Occipital lobe (tissue), 2 donors: ENCODE results near the gene SAE1. TPM values are rescaled to one million over a fixed set of nuclear protein-coding genes. Genes with fewer than 3 reads are reported as not detected.

Experiments used
- DNase-seq: peaks from one replicate; lab custom pipeline; 2025; lab: John Stamatoyannopoulos, UW
- total RNA-seq: library from RNA; depleted of rRNA; stranded (reverse); fragments of >200 nt; gene quantifications from one replicate; pipeline ENCODE4 v1.2.3, GENCODE V29; 2014

Gene SAE1
- total RNA-seq, 1 donor from 2014 or later = 76.3 TPM

GRCh38 chr19:47158879-47159503 lies 28.4 kb downstream of the SAE1 start:
- no peak for DNase-seq

- no peak for DNase-seq
Observed at GRCh38 chr19:47161876-47162489, 31.3 kb downstream of the SAE1 start.

DNA sequence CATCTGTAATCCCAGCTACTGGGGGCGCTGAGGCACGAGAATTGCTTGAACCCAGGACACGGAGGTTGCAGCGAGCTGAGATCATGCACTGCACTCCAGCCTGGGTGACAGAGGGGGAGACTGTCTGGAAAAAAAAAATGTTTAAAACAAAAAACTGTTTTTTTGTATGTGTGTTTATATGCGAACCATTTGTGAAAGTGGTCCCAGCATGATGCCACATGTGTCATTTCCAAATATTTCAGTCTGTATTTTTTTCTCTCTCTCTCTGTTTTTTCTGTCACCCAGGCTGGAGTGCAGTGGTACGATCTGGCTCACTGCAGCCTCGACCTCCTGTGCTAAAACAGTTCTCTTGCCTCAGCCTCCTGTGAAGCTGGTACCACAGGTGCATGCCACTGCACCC lies 37.4 kb downstream of the SAE1 start:
- DNase-seq = no peak

DNA sequence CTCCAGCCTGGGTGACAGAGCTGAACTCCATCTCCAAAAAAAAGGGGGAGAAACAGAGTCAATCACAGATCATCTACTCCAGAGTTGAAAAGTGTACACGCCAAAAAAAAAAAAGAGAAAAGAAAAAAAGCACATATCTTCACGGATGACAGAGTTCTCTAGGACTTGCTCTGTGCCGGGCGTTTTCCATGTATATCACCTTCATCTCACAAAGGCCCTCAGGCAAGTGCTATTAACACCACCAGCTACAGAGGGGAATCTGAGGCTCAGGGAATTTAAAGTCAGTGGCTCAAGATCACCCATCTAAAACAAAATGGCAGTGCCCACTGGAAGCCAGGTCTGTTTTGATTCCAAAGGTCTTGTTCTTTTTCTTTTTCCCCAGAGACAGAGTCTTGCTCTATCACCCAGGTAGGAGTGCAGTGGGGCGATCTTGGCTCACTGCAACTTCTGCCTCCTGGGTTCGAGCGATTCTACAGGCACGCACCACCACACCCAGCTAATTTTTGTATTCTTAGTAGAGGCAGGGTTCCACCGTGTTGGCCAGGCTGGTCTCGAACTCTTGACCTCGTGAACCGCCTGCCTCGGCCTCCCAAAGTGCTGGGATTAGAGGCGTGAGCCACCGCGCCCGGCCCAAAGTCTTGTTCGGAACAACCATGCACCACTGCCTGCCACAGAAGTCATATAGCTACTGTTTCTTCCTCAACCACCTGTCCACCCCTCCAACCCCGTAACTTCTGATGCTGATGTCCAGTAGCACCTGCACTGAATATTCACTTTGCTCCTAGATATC lies 42.2 kb downstream of the SAE1 start:
- no peak for DNase-seq

- no peak for DNase-seq
Observed at GRCh38 chr19:47176071-47176626, 45.5 kb downstream of the SAE1 start.

- DNase-seq = no peak
Observed at GRCh38 chr19:47176627-47177090, 46.0 kb downstream of the SAE1 start.

- no peak for DNase-seq
Observed at GRCh38 chr19:47179653-47180310, 49.1 kb downstream of the SAE1 start.

DNA sequence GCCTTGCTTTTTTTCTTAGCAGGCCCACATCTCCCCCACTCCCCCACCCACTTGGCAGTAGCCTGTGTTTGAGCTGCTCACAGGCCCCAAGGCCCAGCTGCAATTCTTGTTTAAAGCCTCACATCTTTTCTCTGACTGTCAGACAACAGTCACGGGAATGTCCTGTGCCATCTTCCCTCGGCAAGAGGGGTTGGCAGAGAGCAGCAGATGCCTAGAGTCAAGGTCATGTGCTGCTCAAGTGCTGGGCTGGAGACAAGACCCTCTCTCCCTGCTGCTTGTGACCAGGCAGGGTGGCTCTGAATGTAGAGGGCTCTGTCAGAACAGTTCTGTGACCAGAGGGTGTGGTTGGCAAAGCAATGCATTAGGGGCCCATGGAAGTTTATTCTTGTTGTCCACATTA lies 53.0 kb downstream of the SAE1 start:
- no peak for DNase-seq

DNA sequence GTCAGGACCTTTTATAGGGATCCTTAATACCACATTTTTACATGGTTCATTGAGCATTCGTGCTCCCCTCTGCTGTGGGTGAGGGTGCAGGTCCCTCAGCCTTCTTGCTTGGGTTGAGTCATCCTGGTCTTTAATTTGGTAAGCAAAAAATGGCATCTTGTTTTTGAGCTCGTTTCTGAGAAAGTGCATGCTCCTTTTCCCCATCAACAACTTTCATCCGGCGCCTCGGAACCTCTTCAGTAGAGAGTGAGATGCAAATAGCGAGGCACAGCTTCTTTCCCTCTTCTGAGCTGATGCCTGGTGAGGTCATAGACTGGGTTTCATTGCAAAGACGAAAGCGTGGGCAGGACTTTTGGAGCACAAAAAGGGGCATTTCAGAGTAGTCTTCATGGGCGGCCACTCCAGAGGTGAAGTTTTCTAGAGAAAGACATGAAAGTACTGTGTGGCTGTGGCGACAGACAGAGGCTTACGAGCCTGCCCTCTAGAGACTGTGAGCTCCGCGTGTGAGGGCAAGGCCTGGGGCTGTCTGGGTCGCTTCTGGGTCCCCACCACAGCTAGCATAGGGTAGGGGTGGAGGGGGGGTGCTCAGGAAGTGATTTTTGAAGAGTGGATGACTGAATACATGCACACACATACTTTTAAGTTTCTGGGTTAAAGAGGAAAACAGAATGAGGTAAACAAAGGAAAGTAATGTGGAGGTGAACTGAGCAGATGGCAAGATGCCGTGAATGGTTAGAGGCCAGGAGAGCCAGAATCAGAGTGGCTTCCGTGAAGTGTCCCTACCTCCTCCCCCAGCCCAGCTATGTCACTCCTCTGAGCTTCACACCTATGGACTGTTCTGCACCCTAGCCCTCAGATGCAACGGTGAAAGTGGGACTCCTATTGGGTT lies 56.1 kb downstream of the SAE1 start:
- no peak for DNase-seq

- no peak for DNase-seq
Observed at GRCh38 chr19:47187335-47187655, 56.7 kb downstream of the SAE1 start.

DNA sequence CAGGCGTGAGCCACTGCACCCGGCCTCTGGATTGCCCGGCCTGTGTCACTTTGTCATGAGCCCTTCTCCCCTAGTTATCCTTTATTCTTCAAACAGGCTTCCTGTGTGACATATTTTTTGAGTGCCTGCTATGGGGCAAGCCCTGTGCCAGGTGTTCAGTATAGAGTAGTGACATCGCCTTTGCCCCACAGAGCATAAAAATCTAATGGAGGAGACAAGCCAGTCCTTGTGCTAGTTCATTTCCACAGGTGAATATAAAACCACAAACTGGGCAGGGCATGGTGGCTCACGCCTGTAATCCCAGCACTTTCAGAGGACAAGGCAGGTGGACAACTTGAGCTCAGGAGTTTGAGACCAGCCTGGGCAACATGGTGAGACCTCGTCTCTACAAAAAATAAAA lies 57.2 kb downstream of the SAE1 start:
- DNase-seq = no peak

DNA sequence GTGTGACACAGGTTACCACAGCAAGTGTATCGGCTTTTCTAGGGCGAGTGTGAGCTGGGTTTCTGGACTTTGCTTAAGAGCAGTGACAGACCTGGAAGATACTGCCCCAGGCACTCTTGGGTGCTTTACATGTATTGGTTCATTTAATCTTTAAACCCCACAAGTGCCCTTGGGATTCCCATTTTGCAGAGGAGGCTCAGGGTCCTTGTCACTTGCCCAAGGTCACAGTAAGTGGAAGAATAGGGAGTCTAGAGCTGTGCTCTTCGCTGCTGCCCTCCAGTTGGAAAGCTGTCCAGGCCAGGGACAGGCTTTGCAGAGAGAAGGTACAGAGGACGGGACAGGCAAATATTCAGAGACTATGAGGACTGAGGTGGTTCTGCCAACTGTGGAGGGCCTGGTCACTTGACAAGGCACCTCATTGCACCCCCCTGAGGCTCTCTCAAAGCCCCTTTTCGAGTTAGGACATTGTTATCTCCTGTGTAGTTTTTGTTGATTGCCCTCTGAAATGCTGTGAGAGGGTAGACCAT lies 57.9 kb downstream of the SAE1 start:
- no peak for DNase-seq

GRCh38 chr19:47190167-47190727 lies 59.6 kb downstream of the SAE1 start:
- peak; percentile 28 for DNase-seq

GRCh38 chr19:47195434-47195833 lies 64.8 kb downstream of the SAE1 start:
- DNase-seq = no peak

DNA sequence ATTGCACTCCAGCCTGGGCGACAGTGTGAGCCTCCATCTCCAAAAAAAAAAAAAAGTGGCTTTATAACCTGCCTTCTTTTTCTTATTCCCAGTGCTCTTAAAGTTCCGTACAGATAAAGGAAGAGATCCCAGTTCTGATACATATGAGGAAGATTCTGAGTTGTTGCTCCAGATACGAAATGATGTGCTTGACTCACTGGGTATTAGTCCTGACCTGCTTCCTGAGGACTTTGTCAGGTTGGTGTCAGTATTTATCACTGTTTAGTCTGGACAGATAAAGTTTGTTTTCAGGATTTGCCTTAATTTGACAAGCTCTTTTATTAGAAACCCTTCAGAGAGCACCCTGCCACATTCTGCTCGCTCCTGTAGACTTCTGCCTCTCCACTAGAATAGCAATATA lies 66.5 kb downstream of the SAE1 start:
- DNase-seq = no peak

DNA sequence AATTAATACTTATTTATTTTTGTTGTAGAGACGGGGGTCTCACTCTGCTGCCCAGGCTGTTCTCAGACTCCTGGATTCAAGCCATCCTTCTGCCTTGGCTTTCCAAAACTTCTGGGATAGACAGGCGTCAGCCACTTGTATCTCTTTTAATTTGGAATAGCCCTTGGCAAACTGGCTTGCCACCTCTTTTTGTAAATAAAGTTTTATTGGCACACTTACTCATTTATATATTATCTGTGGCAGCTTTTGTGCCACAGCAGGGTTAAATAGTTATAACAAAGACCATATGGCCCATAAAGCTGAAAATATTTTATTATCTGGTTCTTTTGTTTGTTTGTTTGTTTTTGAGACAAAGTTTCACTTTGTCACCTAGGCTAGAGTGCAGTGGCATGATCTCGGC lies 69.9 kb downstream of the SAE1 start:
- no peak for DNase-seq

DNA sequence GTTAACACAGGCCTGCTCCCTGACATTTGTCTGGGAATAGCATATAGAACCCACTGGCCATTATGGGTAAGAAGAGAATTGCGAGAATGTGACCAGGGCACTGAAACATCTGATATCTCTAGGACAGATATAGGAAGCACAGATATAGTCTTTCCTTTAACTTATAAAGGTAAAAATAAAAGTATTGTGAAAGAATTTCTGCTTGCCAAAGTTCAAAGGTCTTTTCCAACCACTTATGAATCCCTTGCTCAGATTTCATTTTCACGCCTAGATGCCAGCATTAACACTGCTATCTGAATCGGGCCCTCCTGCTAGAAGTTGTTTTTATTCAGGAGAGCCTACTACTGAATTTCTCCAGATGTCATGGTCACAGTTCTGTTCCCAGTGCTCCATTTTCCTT lies 72.6 kb downstream of the SAE1 start:
- DNase-seq = no peak

DNA sequence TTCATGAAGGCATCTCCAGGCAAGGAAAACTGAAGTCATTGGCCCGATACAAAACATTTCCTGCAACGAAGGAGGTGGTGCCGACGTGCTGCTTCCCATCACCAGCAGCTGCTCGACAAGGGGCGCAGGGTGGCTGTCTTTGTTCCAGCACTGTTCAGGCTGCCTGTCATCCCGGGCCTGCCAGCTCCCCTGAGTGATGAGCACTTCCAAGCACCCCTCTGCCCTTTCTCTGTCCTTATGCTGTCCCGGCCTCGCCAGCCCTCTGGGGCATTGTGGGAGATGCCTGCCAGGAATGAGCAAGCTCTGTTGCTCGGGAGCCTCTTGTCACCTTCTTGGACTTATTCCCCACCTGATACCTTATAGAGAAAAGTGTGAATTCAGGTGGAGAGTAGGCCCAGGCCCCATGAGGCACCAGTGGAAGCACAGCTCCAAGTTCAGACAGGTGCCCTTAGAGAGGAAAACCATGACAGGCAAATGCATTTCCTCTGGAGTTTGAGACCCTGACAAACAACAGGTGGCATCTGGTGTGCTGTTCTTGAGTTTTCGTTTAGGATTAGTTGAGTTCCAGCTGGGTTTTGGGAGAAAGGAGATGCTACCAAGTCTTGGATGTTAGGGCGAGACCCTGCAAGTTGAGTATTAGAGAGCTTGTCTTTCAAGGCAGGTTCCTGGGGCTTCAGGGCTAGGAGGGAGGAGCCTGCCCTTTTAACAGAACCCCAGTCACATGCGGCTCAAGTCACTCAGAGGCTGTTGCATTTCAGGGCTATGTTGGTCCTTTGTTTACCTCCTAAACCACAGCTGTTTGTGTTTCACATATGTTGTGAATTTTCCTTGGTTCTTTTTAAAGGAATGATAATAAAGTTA lies 78.9 kb downstream of the SAE1 start:
- no peak for DNase-seq

GRCh38 chr19:47210180-47210490 lies 79.5 kb downstream of the SAE1 start:
- no peak for DNase-seq
